ENCODE results near the gene C9orf152. TPM values are rescaled to one million over a fixed set of nuclear protein-coding genes. Genes with fewer than 3 reads are reported as not detected.

The C9orf152 gene
- polyA plus RNA-seq, 1 of the 3 experiments (the other 2 are of a cell fraction) = not detected

GRCh38 chr9:110249603-110250002 lies 41.6 kb upstream of the C9orf152 start (continued):
- TF ChIP-seq, protein P1, sequence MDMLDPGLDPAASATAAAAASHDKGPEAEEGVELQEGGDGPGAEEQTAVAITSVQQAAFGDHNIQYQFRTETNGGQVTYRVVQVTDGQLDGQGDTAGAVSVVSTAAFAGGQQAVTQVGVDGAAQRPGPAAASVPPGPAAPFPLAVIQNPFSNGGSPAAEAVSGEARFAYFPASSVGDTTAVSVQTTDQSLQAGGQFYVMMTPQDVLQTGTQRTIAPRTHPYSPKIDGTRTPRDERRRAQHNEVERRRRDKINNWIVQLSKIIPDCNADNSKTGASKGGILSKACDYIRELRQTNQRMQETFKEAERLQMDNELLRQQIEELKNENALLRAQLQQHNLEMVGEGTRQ (IDR thresholded peaks at IDR 0.05; ENCODE audit: borderline replicate concordance, low read depth, low read length) = no peak
- TF ChIP-seq ELF1 (IDR thresholded peaks at IDR 0.05) (no peak), TEAD4 (IDR thresholded peaks at IDR 0.05; ENCODE audit: borderline replicate concordance, insufficient read depth) (no peak)

GRCh38 chr9:110248361-110248760 lies 40.4 kb upstream of the C9orf152 start:
- Histone ChIP-seq H3K4me3 (ENCODE audit: low read depth in 2 of 2, low read length in 1 of 2) (no peak overlapping the region), H3K27me3 (ENCODE audit: insufficient read depth) (no peaks in the 10 kb centered on the region), H3K36me3 (replicated peaks in 1 of 2; ENCODE audit: control insufficient read depth in 1 of 2, insufficient read depth in 2 of 2, low read length in 1 of 2) (peaks cover 57% of the 10 kb centered on the region in 2 experiments), H3K9me3 (no peaks in the 10 kb centered on the region), H3K79me2 (ENCODE audit: insufficient read depth) (peaks cover 53% of the 10 kb centered on the region), H3K9ac (no peak overlapping the region), H3K27ac (ENCODE audit: low read depth in 2 of 2, low read length in 1 of 2) (no peak overlapping the region), H2AFZ (ENCODE audit: low read depth) (no peak overlapping the region), H3K9me2 (no peaks in the 10 kb centered on the region), H3K4me1 (ENCODE audit: control insufficient read depth in 1 of 2, insufficient read depth in 2 of 2, low read depth in 1 of 2, low read length in 1 of 2) (no peaks in the 10 kb centered on the region; a peak in 1 of 4 replicates), H4K20me1 (ENCODE audit: insufficient read depth) (peaks cover 39% of the 10 kb centered on the region), H3K4me2 (no peak overlapping the region), H3F3A (replicated peaks; ENCODE audit: insufficient read depth) (peaks cover 11% of the 10 kb centered on the region)
- CTCF ChIA-PET = interaction anchor here (1.5 kb wide), 1 partner anchor 65 kb away, joined by 3 read pairs; no protein-coding TSS in a partner anchor
- TF ChIP-seq YY1 (IDR thresholded peaks at IDR 0.05; ENCODE audit: low read depth) (no peak), CTCF (IDR thresholded peaks at IDR 0.05) (no peak), RXRA (IDR thresholded peaks at IDR 0.05; ENCODE audit: borderline replicate concordance, low read depth) (no peak), MXI1 (IDR thresholded peaks at IDR 0.05; ENCODE audit: low read depth, low read length) (no peak)
- WGBS (ENCODE audit: low lambda C conversion rate) = 63% methylated on average over 2 of the region's 2 CpGs
- no peak for DNase-seq
- POLR2A ChIA-PET = no interaction called here

- H2AFZ ChIP-seq (ENCODE audit: low read depth) = no peak overlapping the region
- no peaks in the 10 kb centered on the region for H3K9me3 ChIP-seq
- no peaks in the 10 kb centered on the region; a peak in 1 of 4 replicates for H3K4me1 ChIP-seq (ENCODE audit: control insufficient read depth in 1 of 2, insufficient read depth in 2 of 2, low read depth in 1 of 2, low read length in 1 of 2)
- no peak overlapping the region for H3K27ac ChIP-seq (ENCODE audit: low read depth in 2 of 2, low read length in 1 of 2)
- H3K79me2 ChIP-seq (ENCODE audit: insufficient read depth) = peaks cover 31% of the 10 kb centered on the region
- H3F3A ChIP-seq (replicated peaks; ENCODE audit: insufficient read depth) = peaks cover 11% of the 10 kb centered on the region
- no peak for TF ChIP-seq RFX5 (IDR thresholded peaks at IDR 0.05; ENCODE audit: low read length)
- TF ChIP-seq POLR2AphosphoS5 (IDR thresholded peaks at IDR 0.05; ENCODE audit: low read depth, low read length) = no peak
- TF ChIP-seq GATA2 (CRISPR knock-in tag; IDR thresholded peaks at IDR 0.05) = no peak
- no peak for TF ChIP-seq SIN3A (IDR thresholded peaks at IDR 0.05; ENCODE audit: borderline replicate concordance, low read depth, low read length)
- no peak for TF ChIP-seq MXI1 (IDR thresholded peaks at IDR 0.05; ENCODE audit: low read depth, low read length)
- no peak for TF ChIP-seq PBX3 (IDR thresholded peaks at IDR 0.05)
- TF ChIP-seq, protein P2, sequence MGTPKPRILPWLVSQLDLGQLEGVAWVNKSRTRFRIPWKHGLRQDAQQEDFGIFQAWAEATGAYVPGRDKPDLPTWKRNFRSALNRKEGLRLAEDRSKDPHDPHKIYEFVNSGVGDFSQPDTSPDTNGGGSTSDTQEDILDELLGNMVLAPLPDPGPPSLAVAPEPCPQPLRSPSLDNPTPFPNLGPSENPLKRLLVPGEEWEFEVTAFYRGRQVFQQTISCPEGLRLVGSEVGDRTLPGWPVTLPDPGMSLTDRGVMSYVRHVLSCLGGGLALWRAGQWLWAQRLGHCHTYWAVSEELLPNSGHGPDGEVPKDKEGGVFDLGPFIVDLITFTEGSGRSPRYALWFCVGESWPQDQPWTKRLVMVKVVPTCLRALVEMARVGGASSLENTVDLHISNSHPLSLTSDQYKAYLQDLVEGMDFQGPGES (IDR thresholded peaks at IDR 0.05; ENCODE audit: low read depth, low read length) = no peak
- no peak for TF ChIP-seq NFIC (IDR thresholded peaks at IDR 0.05; ENCODE audit: borderline replicate concordance)
- TF ChIP-seq RAD21 (IDR thresholded peaks at IDR 0.05; ENCODE audit: low read length) = no peak
- TF ChIP-seq ELF1 (IDR thresholded peaks at IDR 0.05) = no peak
- CTCF ChIA-PET = interaction anchor here (1.3 kb wide), 1 partner anchor 28 kb away, joined by 4 read pairs; no protein-coding TSS in a partner anchor
- DNase-seq = no peak
- no peak overlapping the region for H3K4me2 ChIP-seq
- POLR2A ChIA-PET = no interaction called here
- peaks cover 22% of the 10 kb centered on the region for H4K20me1 ChIP-seq (ENCODE audit: insufficient read depth)
- WGBS (ENCODE audit: low lambda C conversion rate) = 95% methylated on average over 6 of the region's 6 CpGs
- no peaks in the 10 kb centered on the region for H3K27me3 ChIP-seq (ENCODE audit: insufficient read depth)
- no peaks in the 10 kb centered on the region for H3K9me2 ChIP-seq
- peaks cover 65 to 66% of the 10 kb centered on the region in 2 experiments for H3K36me3 ChIP-seq (replicated peaks in 1 of 2; ENCODE audit: control insufficient read depth in 1 of 2, insufficient read depth in 2 of 2, low read length in 1 of 2)
- H3K9ac ChIP-seq = no peak overlapping the region
- no peak overlapping the region for H3K4me3 ChIP-seq (ENCODE audit: low read depth in 2 of 2, low read length in 1 of 2)
Measured at GRCh38 chr9:110246214-110246613, 38.3 kb upstream of the C9orf152 start.
